Measurements from ENCODE around the gene LMX1A.
A peak's percentile ranks its signal among the peaks of the same experiment; 100 is the strongest.

The LMX1A gene

DNA sequence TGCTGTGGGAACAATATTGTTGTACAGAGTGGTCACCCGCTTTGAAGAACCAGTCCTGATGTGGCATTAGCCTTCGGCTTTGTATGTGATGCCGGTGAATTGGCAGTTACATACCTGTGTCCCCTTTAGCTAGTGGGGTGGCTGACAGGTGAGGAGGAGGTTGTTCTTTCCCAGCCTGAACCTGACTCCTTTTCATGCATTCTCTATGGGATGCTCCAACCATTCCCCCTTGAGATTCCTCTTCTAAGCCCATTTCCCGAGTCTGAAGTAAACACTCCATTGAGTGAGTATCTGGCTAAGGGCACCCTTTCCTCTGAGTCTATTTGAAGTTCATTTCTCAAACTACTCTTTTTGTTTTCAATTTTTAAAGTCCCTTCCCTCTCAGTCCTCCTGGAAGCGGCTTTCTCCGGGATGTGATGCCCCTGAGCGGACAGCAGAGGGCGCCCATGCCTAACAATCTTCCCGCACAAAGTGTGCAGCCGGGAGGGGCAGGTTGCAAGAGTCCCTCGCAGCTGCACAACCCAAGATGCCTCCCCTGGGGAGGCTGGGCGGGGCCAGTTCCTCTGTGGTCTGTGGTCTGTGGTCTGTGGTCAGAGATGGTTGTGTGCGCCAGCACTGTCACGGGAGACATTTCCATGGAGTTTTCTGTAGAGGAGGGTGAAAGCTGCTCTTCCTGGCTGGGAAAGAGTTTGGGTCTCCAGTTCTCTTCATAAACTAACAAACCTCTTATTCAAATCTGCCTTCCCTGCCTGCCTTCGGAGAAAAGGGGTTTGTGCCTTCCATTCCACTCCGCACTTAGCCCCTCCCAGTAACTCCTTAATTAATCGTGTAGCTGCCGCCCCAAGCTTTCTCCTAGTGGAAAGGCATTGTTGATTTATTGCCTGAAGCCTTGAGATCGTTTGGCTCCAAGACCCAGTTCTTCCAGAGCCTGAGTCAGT, 36.4 kb upstream of the LMX1A start:
- peak; percentile 57; the same call in 1 of the 2 replicates for TF ChIP-seq SPI1 (IDR thresholded peaks at IDR 0.05; ENCODE audit: borderline replicate concordance, low read depth)
- TF ChIP-seq POLR2AphosphoS5 (IDR thresholded peaks at IDR 0.05; ENCODE audit: low read depth) = peak; percentile 97
- peak; percentile 27; the same call in 1 of the 2 replicates for TF ChIP-seq GABPA (IDR thresholded peaks at IDR 0.05; ENCODE audit: low read depth)
- TF ChIP-seq, protein P1, sequence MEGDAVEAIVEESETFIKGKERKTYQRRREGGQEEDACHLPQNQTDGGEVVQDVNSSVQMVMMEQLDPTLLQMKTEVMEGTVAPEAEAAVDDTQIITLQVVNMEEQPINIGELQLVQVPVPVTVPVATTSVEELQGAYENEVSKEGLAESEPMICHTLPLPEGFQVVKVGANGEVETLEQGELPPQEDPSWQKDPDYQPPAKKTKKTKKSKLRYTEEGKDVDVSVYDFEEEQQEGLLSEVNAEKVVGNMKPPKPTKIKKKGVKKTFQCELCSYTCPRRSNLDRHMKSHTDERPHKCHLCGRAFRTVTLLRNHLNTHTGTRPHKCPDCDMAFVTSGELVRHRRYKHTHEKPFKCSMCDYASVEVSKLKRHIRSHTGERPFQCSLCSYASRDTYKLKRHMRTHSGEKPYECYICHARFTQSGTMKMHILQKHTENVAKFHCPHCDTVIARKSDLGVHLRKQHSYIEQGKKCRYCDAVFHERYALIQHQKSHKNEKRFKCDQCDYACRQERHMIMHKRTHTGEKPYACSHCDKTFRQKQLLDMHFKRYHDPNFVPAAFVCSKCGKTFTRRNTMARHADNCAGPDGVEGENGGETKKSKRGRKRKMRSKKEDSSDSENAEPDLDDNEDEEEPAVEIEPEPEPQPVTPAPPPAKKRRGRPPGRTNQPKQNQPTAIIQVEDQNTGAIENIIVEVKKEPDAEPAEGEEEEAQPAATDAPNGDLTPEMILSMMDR (IDR thresholded peaks at IDR 0.05; ENCODE audit: insufficient read depth, low read length) = peak; percentile 79
- TF ChIP-seq, protein P2, sequence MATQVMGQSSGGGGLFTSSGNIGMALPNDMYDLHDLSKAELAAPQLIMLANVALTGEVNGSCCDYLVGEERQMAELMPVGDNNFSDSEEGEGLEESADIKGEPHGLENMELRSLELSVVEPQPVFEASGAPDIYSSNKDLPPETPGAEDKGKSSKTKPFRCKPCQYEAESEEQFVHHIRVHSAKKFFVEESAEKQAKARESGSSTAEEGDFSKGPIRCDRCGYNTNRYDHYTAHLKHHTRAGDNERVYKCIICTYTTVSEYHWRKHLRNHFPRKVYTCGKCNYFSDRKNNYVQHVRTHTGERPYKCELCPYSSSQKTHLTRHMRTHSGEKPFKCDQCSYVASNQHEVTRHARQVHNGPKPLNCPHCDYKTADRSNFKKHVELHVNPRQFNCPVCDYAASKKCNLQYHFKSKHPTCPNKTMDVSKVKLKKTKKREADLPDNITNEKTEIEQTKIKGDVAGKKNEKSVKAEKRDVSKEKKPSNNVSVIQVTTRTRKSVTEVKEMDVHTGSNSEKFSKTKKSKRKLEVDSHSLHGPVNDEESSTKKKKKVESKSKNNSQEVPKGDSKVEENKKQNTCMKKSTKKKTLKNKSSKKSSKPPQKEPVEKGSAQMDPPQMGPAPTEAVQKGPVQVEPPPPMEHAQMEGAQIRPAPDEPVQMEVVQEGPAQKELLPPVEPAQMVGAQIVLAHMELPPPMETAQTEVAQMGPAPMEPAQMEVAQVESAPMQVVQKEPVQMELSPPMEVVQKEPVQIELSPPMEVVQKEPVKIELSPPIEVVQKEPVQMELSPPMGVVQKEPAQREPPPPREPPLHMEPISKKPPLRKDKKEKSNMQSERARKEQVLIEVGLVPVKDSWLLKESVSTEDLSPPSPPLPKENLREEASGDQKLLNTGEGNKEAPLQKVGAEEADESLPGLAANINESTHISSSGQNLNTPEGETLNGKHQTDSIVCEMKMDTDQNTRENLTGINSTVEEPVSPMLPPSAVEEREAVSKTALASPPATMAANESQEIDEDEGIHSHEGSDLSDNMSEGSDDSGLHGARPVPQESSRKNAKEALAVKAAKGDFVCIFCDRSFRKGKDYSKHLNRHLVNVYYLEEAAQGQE (IDR thresholded peaks at IDR 0.05; ENCODE audit: insufficient replicate concordance, low read depth) = no peak
- peak; percentile 94 to 97 for DNase-seq (ENCODE audit: low read depth in 1 of 2, low spot score in 1 of 2)
- H3K27ac ChIP-seq (replicated peaks) = no peak overlapping the region
- H3K27me3 ChIP-seq (ENCODE audit: insufficient read depth, poor library complexity, severe bottlenecking) = peaks cover 58% of the 10 kb centered on the region
- no peak overlapping the region for H3K4me3 ChIP-seq (replicated peaks; ENCODE audit: insufficient read depth, low read length)

DNA sequence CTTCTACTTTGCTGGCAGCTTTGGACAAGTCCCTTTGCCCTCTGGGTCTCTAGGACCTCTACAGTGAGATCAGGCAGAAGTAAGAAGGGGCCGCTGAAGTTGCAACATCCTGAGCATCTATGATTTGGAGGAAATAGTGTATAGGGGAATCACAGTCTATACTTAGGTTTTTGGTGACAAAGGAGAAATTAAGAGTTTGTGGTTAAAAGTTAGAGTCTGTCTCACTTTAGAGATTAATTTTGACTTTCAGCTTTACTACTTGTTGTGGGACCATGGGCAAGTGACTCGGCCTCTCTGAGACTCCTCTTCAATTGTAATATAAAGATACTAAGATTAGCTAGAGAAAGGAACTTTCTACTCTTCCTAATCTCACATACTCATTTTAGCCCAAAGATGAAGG, 33.1 kb upstream of the LMX1A start:
- H3K27ac ChIP-seq (replicated peaks) = no peak overlapping the region
- no peak for DNase-seq (ENCODE audit: low read depth in 1 of 2, low spot score in 1 of 2)
- peaks cover 53% of the 10 kb centered on the region for H3K27me3 ChIP-seq (ENCODE audit: insufficient read depth, poor library complexity, severe bottlenecking)
- H3K4me3 ChIP-seq (replicated peaks; ENCODE audit: insufficient read depth, low read length) = no peak overlapping the region
- TF ChIP-seq, protein P2 (IDR thresholded peaks at IDR 0.05; ENCODE audit: insufficient replicate concordance, low read depth) = no peak
- TF ChIP-seq GABPA (IDR thresholded peaks at IDR 0.05; ENCODE audit: low read depth) (no peak), SPI1 (IDR thresholded peaks at IDR 0.05; ENCODE audit: borderline replicate concordance, low read depth) (no peak), POLR2AphosphoS5 (IDR thresholded peaks at IDR 0.05; ENCODE audit: low read depth) (no peak)
- TF ChIP-seq, protein P1 (IDR thresholded peaks at IDR 0.05; ENCODE audit: insufficient read depth, low read length) = no peak

DNA sequence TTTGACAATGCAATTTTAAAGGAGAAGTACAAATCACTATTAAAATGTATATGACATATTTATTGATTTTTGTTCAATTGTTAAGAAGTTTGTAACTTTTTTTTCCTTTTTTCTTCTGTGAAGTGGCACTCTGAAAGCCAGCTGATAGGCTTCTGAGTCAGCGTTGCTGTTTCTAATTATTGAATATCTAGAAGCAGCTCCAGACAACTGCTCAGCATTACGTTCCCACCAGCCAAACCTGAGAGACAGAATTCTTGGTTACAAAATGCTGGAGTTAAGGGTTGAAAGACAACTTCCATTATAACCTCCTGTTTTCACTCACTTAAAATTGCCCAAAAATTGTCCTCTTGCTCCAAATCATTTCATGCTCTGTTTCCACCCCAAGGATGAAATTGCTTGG, 31.4 kb upstream of the LMX1A start:
- Histone ChIP-seq H3K27me3 (ENCODE audit: insufficient read depth, poor library complexity, severe bottlenecking) (peaks cover 54% of the 10 kb centered on the region), H3K27ac (replicated peaks) (no peak overlapping the region), H3K4me3 (replicated peaks; ENCODE audit: insufficient read depth, low read length) (no peak overlapping the region)
- no peak for DNase-seq (ENCODE audit: low read depth in 1 of 2, low spot score in 1 of 2)
- no peak for TF ChIP-seq SPI1 (IDR thresholded peaks at IDR 0.05; ENCODE audit: borderline replicate concordance, low read depth)
- TF ChIP-seq, protein P1 (IDR thresholded peaks at IDR 0.05; ENCODE audit: insufficient read depth, low read length) = no peak
- TF ChIP-seq POLR2AphosphoS5 (IDR thresholded peaks at IDR 0.05; ENCODE audit: low read depth) = no peak
- no peak for TF ChIP-seq GABPA (IDR thresholded peaks at IDR 0.05; ENCODE audit: low read depth)
- TF ChIP-seq, protein P2 (IDR thresholded peaks at IDR 0.05; ENCODE audit: insufficient replicate concordance, low read depth) = no peak
